Measurements from ENCODE around the gene EFR3B. TPM values are rescaled to one million over a fixed set of nuclear protein-coding genes. Genes with fewer than 3 reads are reported as not detected.
A peak's percentile ranks its signal among the peaks of the same experiment; 100 is the strongest.

Gene EFR3B
- total and polyA plus RNA-seq, 2 of the 13 experiments (the other 11 are each of a cell fraction or from before 2014, with no cell fraction given): 0.42 TPM

DNA sequence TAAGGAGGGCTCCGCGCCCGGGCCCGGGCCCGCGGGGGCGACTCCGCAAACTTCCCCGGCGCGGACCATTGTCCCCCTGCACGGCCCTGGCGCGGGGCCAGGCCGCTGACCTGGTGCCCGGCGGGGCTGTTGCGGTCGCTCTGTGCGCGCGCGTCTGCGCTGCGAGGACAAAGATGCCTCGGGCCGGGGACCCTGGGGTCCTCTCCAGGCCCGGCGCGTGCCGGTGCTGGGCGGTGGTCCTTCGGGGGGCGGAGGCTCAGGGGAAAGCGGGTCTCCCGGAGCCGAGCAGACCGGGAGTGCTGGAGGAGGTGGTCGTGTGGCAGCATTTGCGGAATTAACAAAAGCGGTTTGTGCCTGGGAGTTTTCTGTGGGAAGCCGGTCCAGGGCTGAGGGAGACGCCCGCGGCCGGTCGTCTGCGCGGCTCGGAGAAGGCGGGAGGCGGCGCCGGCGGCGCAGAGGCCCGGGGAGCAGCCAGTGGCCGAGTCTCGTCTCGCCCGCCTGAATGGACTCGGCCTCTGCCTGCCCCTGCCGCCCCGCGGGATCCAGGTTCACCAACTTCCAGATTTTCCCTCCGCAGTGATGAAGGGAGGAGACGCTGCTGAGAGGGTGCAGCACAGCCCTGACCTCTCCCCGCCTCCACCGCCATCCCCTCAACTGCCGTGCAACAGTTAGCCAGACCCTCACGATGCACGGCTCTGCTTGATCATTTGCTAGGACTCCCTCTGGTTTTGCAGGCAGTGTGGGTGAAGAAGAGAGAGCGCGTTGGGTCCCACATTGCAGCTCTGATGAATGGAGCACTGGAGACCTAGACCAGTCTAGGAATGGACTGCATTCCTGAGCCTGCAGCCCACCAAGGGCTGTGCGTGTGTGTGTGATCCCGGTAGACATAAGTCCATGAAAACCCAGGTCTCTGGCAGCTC is 705 bp downstream of the EFR3B start (continued):
- TF ChIP-seq EZH2 (conservative IDR thresholded peaks at IDR 0.05; ENCODE audit: low read depth, low read length) (peak; percentile 74; the same call in 1 of the 2 replicates), ZBTB38 (CRISPR knock-in tag; IDR thresholded peaks at IDR 0.05) (no peak), RBFOX2 (IDR thresholded peaks at IDR 0.05; ENCODE audit: low read depth, low read length) (no peak), TCF7 (IDR thresholded peaks at IDR 0.05; ENCODE audit: low read depth) (no peak), NFYB (CRISPR knock-in tag; IDR thresholded peaks at IDR 0.05) (no peak), BHLHE40 (IDR thresholded peaks at IDR 0.05; ENCODE audit: low read length) (no peak; the same call in 1 of the 2 replicates), MLLT10 (CRISPR knock-in tag; IDR thresholded peaks at IDR 0.05) (no peak), ZNF672 (CRISPR knock-in tag; IDR thresholded peaks at IDR 0.05) (no peak), MAF1 (CRISPR knock-in tag; IDR thresholded peaks at IDR 0.05; ENCODE audit: borderline replicate concordance) (no peak), ZNF761 (CRISPR knock-in tag; conservative IDR thresholded peaks at IDR 0.05) (no peak)
- TF ChIP-seq, protein P1, sequence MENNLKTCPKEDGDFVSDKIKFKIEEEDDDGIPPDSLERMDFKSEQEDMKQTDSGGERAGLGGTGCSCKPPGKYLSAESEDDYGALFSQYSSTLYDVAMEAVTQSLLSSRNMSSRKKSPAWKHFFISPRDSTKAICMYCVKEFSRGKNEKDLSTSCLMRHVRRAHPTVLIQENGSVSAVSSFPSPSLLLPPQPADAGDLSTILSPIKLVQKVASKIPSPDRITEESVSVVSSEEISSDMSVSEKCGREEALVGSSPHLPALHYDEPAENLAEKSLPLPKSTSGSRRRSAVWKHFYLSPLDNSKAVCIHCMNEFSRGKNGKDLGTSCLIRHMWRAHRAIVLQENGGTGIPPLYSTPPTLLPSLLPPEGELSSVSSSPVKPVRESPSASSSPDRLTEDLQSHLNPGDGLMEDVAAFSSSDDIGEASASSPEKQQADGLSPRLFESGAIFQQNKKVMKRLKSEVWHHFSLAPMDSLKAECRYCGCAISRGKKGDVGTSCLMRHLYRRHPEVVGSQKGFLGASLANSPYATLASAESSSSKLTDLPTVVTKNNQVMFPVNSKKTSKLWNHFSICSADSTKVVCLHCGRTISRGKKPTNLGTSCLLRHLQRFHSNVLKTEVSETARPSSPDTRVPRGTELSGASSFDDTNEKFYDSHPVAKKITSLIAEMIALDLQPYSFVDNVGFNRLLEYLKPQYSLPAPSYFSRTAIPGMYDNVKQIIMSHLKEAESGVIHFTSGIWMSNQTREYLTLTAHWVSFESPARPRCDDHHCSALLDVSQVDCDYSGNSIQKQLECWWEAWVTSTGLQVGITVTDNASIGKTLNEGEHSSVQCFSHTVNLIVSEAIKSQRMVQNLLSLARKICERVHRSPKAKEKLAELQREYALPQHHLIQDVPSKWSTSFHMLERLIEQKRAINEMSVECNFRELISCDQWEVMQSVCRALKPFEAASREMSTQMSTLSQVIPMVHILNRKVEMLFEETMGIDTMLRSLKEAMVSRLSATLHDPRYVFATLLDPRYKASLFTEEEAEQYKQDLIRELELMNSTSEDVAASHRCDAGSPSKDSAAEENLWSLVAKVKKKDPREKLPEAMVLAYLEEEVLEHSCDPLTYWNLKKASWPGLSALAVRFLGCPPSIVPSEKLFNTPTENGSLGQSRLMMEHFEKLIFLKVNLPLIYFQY (CRISPR knock-in tag; IDR thresholded peaks at IDR 0.05; ENCODE audit: borderline replicate concordance): no peak
- TF ChIP-seq, protein P2, sequence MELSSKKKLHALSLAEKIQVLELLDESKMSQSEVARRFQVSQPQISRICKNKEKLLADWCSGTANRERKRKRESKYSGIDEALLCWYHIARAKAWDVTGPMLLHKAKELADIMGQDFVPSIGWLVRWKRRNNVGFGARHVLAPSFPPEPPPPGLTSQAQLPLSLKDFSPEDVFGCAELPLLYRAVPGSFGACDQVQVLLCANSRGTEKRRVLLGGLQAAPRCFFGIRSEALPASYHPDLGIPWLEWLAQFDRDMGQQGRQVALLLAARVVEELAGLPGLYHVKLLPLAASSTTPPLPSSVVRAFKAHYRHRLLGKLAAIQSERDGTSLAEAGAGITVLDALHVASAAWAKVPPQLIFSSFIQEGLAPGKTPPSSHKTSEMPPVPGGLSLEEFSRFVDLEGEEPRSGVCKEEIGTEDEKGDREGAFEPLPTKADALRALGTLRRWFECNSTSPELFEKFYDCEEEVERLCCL (CRISPR knock-in tag; IDR thresholded peaks at IDR 0.05; ENCODE audit: borderline replicate concordance): no peak
- TF ChIP-seq, protein P3, sequence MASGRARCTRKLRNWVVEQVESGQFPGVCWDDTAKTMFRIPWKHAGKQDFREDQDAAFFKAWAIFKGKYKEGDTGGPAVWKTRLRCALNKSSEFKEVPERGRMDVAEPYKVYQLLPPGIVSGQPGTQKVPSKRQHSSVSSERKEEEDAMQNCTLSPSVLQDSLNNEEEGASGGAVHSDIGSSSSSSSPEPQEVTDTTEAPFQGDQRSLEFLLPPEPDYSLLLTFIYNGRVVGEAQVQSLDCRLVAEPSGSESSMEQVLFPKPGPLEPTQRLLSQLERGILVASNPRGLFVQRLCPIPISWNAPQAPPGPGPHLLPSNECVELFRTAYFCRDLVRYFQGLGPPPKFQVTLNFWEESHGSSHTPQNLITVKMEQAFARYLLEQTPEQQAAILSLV (CRISPR knock-in tag; IDR thresholded peaks at IDR 0.05; ENCODE audit: borderline replicate concordance): 0 out of 2 replicates have a peak, but pooled peaks have one; percentile 35
- TF ChIP-seq, protein P4, sequence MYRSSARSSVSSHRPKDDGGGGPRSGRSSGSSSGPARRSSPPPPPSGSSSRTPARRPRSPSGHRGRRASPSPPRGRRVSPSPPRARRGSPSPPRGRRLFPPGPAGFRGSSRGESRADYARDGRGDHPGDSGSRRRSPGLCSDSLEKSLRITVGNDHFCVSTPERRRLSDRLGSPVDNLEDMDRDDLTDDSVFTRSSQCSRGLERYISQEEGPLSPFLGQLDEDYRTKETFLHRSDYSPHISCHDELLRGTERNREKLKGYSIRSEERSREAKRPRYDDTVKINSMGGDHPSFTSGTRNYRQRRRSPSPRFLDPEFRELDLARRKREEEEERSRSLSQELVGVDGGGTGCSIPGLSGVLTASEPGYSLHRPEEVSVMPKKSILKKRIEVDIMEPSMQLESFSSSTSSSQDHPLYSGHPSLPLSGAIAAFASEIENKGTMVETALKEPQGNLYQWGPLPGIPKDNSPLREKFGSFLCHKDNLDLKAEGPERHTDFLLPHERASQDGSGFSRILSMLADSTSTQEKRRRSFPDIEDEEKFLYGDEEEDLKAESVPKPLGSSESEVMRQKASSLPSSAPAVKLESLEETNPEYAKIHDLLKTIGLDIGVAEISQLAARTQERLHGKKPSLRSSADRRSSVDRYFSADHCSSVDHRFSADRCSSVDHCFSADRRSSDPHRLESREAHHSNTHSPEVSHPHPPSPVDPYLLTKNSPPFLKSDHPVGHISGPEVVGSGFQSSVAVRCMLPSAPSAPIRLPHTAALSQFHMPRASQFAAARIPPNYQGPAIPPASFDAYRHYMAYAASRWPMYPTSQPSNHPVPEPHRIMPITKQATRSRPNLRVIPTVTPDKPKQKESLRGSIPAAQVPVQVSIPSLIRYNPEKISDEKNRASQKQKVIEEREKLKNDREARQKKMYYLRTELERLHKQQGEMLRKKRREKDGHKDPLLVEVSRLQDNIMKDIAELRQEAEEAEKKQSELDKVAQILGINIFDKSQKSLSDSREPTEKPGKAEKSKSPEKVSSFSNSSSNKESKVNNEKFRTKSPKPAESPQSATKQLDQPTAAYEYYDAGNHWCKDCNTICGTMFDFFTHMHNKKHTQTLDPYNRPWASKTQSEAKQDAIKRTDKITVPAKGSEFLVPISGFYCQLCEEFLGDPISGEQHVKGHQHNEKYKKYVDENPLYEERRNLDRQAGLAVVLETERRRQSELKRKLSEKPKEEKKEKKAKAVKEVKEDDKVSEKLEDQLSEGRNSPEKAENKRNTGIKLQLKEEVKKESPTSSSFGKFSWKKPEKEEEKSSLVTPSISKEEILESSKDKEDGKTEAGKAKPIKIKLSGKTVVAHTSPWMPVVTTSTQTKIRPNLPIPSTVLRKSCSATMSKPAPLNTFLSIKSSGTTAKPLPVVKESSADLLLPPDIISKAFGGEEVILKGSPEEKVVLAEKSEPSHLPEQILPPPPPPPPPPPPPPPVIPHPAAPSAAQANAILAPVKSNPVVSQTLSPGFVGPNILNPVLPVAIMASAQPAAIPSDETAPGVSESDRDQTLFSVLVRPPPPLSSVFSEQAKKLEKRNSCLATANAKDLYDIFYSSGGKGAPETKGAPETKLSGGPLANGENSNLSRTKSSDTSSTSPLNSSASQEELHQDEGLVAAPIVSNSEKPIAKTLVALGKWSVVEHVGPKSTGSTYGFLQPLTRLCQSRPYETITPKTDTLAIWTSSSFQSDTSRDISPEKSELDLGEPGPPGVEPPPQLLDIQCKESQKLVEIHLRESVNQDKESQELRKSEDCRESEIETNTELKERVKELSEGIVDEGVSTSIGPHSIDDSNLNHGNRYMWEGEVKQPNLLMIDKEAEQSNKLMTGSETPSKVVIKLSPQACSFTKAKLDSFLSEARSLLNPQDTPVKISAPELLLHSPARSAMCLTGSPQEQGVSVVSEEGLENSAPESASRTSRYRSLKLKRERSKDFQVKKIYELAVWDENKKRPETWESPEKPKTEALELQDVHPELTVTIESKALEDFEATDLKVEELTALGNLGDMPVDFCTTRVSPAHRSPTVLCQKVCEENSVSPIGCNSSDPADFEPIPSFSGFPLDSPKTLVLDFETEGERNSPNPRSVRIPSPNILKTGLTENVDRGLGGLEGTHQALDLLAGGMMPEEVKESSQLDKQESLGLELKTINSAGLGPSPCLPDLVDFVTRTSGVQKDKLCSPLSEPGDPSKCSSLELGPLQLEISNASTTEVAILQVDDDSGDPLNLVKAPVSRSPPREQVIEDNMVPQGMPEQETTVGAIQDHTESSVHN (CRISPR knock-in tag; IDR thresholded peaks at IDR 0.05): no peak
